Measurements from ENCODE around the gene ARVCF.

ARVCF gene

GRCh38 chr22:20016734-20017621 is at the start of gene ARVCF:
Gene ARVCF, minus strand, starts transcription at chr22:20016823. Its CDS starts 26,029 bp downstream, at chr22:19990794.
- Histone ChIP-seq H3K9ac (ENCODE audit: low read depth, low read length) (no peak within 1 kb of the TSS), H3K9me3 (ENCODE audit: control insufficient read depth, insufficient read depth, low read length) (no peaks in the 10 kb centered on the region), H3K27me3 (ENCODE audit: control insufficient read depth, insufficient read depth, low read length) (peaks cover 48% of the 10 kb centered on the region), H3K4me3 (ENCODE audit: low read depth, low read length) (peak within 1 kb of the TSS; percentile 84), H3K36me3 (ENCODE audit: control insufficient read depth, insufficient read depth, low read length) (peaks cover 3% of the 10 kb centered on the region), H3K4me1 (ENCODE audit: control insufficient read depth, insufficient read depth, low read length) (peaks cover 5% of the 10 kb centered on the region)

GRCh38 chr22:20065896-20066616 is 49.4 kb upstream of the ARVCF start:
- Histone ChIP-seq H3K36me3 (ENCODE audit: control insufficient read depth, insufficient read depth, low read length) (no peaks in the 10 kb centered on the region), H3K27me3 (ENCODE audit: control insufficient read depth, insufficient read depth, low read length) (no peaks in the 10 kb centered on the region), H3K4me3 (ENCODE audit: low read depth, low read length) (no peak overlapping the region), H3K9ac (ENCODE audit: low read depth, low read length) (no peak overlapping the region), H3K4me1 (ENCODE audit: control insufficient read depth, insufficient read depth, low read length) (no peaks in the 10 kb centered on the region), H3K9me3 (ENCODE audit: control insufficient read depth, insufficient read depth, low read length) (no peaks in the 10 kb centered on the region)

DNA sequence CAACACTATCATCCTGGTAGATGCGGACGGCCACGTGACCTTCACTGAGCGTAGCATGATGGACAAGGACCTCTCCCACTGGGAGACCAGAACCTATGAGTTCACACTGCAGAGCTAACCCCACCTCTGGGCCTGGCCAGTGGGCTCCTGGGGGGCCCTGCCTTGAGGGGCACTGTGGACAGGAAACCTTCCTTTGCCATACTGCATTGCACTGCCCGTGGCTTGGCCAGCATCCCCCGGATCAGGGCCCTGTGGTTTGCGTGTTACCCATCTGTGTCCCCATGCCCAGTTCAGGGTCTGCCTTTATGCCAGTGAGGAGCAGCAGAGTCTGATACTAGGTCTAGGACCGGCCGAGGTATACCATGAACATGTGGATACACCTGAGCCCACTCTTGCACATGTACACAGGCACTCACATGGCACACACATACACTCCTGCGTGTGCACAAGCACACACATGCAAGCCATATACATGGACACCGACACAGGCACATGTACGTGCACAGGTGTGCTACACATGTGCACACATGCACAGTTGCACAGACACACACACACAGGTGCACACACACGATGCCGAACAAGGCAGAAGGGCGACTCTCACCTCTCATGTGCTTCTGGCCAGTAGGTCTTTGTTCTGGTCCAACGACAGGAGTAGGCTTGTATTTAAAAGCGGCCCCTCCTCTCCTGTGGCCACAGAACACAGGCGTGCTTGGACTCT is 48.1 kb upstream of the ARVCF start:
- no peaks in the 10 kb centered on the region for H3K9me3 ChIP-seq (ENCODE audit: control insufficient read depth, insufficient read depth, low read length)
- H3K9ac ChIP-seq (ENCODE audit: low read depth, low read length) = no peak overlapping the region
- no peaks in the 10 kb centered on the region for H3K27me3 ChIP-seq (ENCODE audit: control insufficient read depth, insufficient read depth, low read length)
- H3K4me3 ChIP-seq (ENCODE audit: low read depth, low read length) = no peak overlapping the region
- no peaks in the 10 kb centered on the region for H3K36me3 ChIP-seq (ENCODE audit: control insufficient read depth, insufficient read depth, low read length)
- no peaks in the 10 kb centered on the region for H3K4me1 ChIP-seq (ENCODE audit: control insufficient read depth, insufficient read depth, low read length)

- Histone ChIP-seq H3K9me3 (ENCODE audit: control insufficient read depth, insufficient read depth, low read length) (no peaks in the 10 kb centered on the region), H3K27me3 (ENCODE audit: control insufficient read depth, insufficient read depth, low read length) (no peaks in the 10 kb centered on the region), H3K9ac (ENCODE audit: low read depth, low read length) (no peak overlapping the region), H3K4me3 (ENCODE audit: low read depth, low read length) (no peak overlapping the region), H3K4me1 (ENCODE audit: control insufficient read depth, insufficient read depth, low read length) (no peaks in the 10 kb centered on the region), H3K36me3 (ENCODE audit: control insufficient read depth, insufficient read depth, low read length) (no peaks in the 10 kb centered on the region)
Observed at GRCh38 chr22:20064140-20064480, 47.5 kb upstream of the ARVCF start.

DNA sequence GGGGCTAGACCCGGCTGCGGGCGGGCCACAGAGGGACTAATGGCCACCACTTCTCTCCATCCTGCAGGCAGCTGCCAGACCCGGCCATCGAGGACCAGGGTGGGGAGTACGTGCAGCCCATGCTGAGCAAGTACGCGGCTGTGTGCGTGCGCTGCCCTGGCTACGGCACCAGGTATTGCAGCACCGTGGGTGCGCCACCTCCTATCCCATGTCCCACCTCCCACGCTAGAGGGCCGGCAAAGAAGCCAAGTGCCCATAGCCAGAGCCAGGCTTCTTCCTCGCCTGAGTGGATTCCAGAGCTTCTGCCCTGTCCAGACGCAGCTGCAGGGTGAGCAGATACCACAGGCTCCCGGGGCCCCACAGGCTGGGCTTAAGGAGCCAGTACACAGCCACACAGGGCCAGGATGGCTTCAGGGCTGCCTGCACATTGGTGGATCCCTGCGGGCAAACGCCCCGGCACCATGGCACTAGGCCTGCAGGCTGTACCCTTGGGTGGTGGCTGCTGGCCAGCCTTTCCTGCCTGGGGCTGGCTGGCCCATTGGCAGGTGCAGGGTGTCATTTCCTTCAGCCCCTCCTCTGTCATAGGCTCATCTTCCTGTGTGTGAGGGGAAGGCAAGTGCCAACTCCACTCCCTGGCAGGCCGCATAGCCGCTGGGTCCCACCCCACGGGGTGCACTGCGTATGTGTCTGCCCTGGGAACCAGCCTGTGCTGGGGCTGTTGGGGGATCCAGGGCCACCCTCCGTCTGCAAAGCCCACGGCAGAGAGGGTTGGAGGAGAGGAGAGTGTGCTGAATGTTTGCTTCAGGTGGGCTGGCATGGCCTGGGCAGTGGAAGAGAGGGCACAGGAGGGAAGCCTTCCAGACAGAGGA is 46.9 kb upstream of the ARVCF start:
- H3K4me1 ChIP-seq (ENCODE audit: control insufficient read depth, insufficient read depth, low read length) = no peaks in the 10 kb centered on the region
- no peaks in the 10 kb centered on the region for H3K9me3 ChIP-seq (ENCODE audit: control insufficient read depth, insufficient read depth, low read length)
- H3K27me3 ChIP-seq (ENCODE audit: control insufficient read depth, insufficient read depth, low read length) = no peaks in the 10 kb centered on the region
- H3K9ac ChIP-seq (ENCODE audit: low read depth, low read length) = no peak overlapping the region
- no peak overlapping the region for H3K4me3 ChIP-seq (ENCODE audit: low read depth, low read length)
- no peaks in the 10 kb centered on the region for H3K36me3 ChIP-seq (ENCODE audit: control insufficient read depth, insufficient read depth, low read length)

DNA sequence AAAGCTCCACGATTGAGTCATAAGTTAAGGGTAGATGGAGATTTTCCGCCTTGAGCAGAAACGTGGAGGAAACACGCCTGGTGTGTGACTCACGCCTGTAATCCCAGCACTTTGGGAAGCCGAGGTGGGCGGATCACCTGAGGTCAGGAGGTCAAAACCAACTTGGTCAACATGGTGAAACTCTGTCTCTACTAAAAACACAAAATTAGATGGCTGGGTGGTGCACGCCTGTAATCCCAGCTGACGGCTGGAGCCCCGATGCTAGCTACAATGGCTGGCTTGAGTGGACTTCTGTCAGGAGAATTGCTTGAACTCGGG is 46.1 kb upstream of the ARVCF start:
- Histone ChIP-seq H3K36me3 (ENCODE audit: control insufficient read depth, insufficient read depth, low read length) (no peaks in the 10 kb centered on the region), H3K4me3 (ENCODE audit: low read depth, low read length) (no peak overlapping the region), H3K9me3 (ENCODE audit: control insufficient read depth, insufficient read depth, low read length) (no peaks in the 10 kb centered on the region), H3K4me1 (ENCODE audit: control insufficient read depth, insufficient read depth, low read length) (no peaks in the 10 kb centered on the region), H3K27me3 (ENCODE audit: control insufficient read depth, insufficient read depth, low read length) (no peaks in the 10 kb centered on the region), H3K9ac (ENCODE audit: low read depth, low read length) (no peak overlapping the region)

DNA sequence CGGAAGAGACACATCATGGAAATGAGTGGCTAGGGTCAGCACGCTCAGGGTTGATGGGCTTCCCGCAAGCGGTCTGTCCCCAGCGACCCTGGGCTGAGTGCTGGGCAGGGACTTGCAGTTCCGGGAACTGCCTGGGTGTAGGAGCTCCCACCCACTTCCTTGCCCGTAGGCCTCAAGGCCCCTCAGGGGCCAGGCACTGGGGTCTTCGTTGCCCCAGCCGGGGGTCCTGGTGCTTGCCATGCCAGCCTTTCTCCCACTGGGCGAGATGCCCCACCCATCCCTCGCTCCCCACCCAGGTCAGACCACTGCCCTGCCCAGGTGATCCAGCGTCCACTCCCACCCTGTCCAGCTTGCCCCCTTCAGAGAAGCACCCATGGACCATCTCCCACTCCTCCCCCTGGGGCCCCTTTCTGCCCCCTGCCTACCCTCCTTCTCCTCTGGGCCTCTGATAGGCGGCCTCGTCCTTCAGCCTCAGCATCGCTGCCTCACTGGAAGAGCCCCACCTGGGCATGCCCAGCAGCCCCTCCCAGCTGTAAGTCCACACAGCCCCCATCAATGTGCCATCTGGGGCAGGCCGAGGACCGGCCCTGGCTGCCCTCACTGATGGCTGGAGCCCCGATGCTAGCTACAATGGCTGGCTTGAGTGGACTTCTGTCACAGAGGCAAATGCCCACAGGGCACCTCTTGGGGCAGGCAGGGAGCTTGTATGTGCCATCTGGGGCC is 45.6 kb upstream of the ARVCF start:
- no peaks in the 10 kb centered on the region for H3K36me3 ChIP-seq (ENCODE audit: control insufficient read depth, insufficient read depth, low read length)
- H3K4me3 ChIP-seq (ENCODE audit: low read depth, low read length) = no peak overlapping the region
- no peaks in the 10 kb centered on the region for H3K9me3 ChIP-seq (ENCODE audit: control insufficient read depth, insufficient read depth, low read length)
- H3K4me1 ChIP-seq (ENCODE audit: control insufficient read depth, insufficient read depth, low read length) = no peaks in the 10 kb centered on the region
- H3K9ac ChIP-seq (ENCODE audit: low read depth, low read length) = no peak overlapping the region
- no peaks in the 10 kb centered on the region for H3K27me3 ChIP-seq (ENCODE audit: control insufficient read depth, insufficient read depth, low read length)

- no peaks in the 10 kb centered on the region for H3K4me1 ChIP-seq (ENCODE audit: control insufficient read depth, insufficient read depth, low read length)
- H3K36me3 ChIP-seq (ENCODE audit: control insufficient read depth, insufficient read depth, low read length) = peaks cover 3% of the 10 kb centered on the region
- no peaks in the 10 kb centered on the region for H3K9me3 ChIP-seq (ENCODE audit: control insufficient read depth, insufficient read depth, low read length)
- no peaks in the 10 kb centered on the region for H3K27me3 ChIP-seq (ENCODE audit: control insufficient read depth, insufficient read depth, low read length)
- no peak overlapping the region for H3K4me3 ChIP-seq (ENCODE audit: low read depth, low read length)
- H3K9ac ChIP-seq (ENCODE audit: low read depth, low read length) = no peak overlapping the region
Observed at GRCh38 chr22:20061481-20061861, 44.8 kb upstream of the ARVCF start.

DNA sequence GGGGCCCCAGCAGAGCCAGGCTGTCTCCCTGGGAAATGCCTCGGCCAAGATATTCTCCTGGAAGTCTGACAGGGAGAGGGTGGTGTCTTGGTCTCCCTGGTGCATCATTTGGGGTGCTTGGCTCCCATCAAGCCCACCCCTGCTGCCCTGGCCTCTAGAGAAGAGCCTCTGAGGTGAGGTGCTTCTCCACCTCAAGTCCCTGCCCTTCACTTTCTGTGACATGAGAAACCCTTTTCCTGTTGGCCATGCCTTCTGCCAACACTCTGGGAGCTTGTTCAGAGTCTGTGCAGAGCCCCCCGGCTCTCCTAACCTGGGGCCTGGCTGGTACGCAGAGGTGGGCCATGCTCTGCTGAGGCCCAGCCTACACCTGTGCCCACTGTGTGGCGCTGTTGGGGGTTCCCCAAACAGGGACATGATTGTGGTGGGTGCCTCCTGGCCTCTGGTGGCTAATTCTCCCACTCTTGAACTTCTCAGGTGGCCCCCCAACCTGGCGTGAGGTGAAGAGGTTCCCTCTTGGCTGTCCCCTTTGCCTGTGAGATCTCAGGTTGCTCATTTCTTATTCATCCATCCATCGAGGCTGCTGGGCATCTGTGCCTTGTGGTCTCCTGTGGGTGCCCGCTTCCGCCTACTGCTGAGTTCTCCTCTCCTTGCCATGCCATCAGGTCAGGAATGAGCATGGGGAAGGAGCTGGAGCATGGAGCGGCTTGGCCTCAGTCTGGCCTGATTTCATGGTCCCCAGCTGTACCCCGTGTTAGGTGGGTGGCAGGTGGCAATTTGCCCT is 44.3 kb upstream of the ARVCF start:
- Histone ChIP-seq H3K36me3 (ENCODE audit: control insufficient read depth, insufficient read depth, low read length) (peaks cover 7% of the 10 kb centered on the region), H3K9me3 (ENCODE audit: control insufficient read depth, insufficient read depth, low read length) (no peaks in the 10 kb centered on the region), H3K4me1 (ENCODE audit: control insufficient read depth, insufficient read depth, low read length) (no peaks in the 10 kb centered on the region), H3K27me3 (ENCODE audit: control insufficient read depth, insufficient read depth, low read length) (no peaks in the 10 kb centered on the region), H3K9ac (ENCODE audit: low read depth, low read length) (no peak overlapping the region), H3K4me3 (ENCODE audit: low read depth, low read length) (no peak overlapping the region)

- Histone ChIP-seq H3K9ac (ENCODE audit: low read depth, low read length) (no peak overlapping the region), H3K36me3 (ENCODE audit: control insufficient read depth, insufficient read depth, low read length) (peaks cover 7% of the 10 kb centered on the region), H3K4me3 (ENCODE audit: low read depth, low read length) (no peak overlapping the region), H3K4me1 (ENCODE audit: control insufficient read depth, insufficient read depth, low read length) (no peaks in the 10 kb centered on the region), H3K27me3 (ENCODE audit: control insufficient read depth, insufficient read depth, low read length) (no peaks in the 10 kb centered on the region), H3K9me3 (ENCODE audit: control insufficient read depth, insufficient read depth, low read length) (no peaks in the 10 kb centered on the region)
Observed at GRCh38 chr22:20058989-20059770, 42.6 kb upstream of the ARVCF start.
